DND-41 (cell line): ENCODE results near the gene DEAF1.
"Not testable (repeated sequence)": the region's sequence is repeated elsewhere in the genome, so short reads cannot be mapped to it uniquely, and the experiment has no call there.

Source experiments
- ATAC-seq: fragments of 200-7000 bp; cut with Tn5 transposase; 3 replicates; pipeline ENCODE4 v1.9.1; 2021; ENCODE audit warnings: low read depth; ENCODE audit not compliant: insufficient read depth
- DNase-seq: peaks from one replicate; pipeline ENCODE4 v3.0.0-alpha.2; 2020
- H2AFZ ChIP-seq: 2 replicates; pipeline ENCODE4 v1.6.0; 2012; ENCODE audit warnings: low read depth, low read length
- H3K27ac ChIP-seq: 2 replicates; pipeline ENCODE4 v1.5.1; 2012; ENCODE audit warnings: low read length, inconsistent platforms
- H3K27me3 ChIP-seq: fragments of 200-600 bp; sonication (generic); 2 replicates; pipeline ENCODE4 v1.6.0; 2012; ENCODE audit warnings: low read length, mild to moderate bottlenecking, inconsistent platforms; ENCODE audit not compliant: insufficient read depth, poor library complexity
- H3K36me3 ChIP-seq: 2 replicates; pipeline ENCODE4 v1.5.1; 2012; ENCODE audit warnings: low read length, inconsistent platforms; ENCODE audit not compliant: insufficient read depth
- H3K4me1 ChIP-seq: 2 replicates; pipeline ENCODE4 v1.5.1; 2012; ENCODE audit warnings: mild to moderate bottlenecking, low read length; ENCODE audit not compliant: insufficient read depth
- H3K4me2 ChIP-seq: 2 replicates; pipeline ENCODE4 v1.6.0; 2012; ENCODE audit warnings: mild to moderate bottlenecking, moderate library complexity, low read length, inconsistent platforms; ENCODE audit not compliant: insufficient read depth
- H3K4me3 ChIP-seq, 2 experiments: fragments of 200-600 bp in 1 of 2; shearing (Covaris generic) in 1 of 2; 2 replicates each; pipeline ENCODE4 v1.5.1; 2012 to 2016; ENCODE audit warnings: inconsistent platforms in 2 of 2, low read length in 2 of 2, mild to moderate bottlenecking in 2 of 2, low read depth in 1 of 2, moderate library complexity in 1 of 2
- H3K79me2 ChIP-seq: 2 replicates; pipeline ENCODE4 v1.6.0; 2012; ENCODE audit warnings: low read length, inconsistent platforms; ENCODE audit not compliant: insufficient read depth
- H3K9ac ChIP-seq: 2 replicates; pipeline ENCODE4 v1.6.0; 2012; ENCODE audit warnings: low read depth, mild to moderate bottlenecking, inconsistent platforms, low read length, moderate library complexity
- H3K9me3 ChIP-seq: 2 replicates; pipeline ENCODE4 v1.5.1; 2012; ENCODE audit warnings: low read length, moderate library complexity, mild to moderate bottlenecking, inconsistent platforms; ENCODE audit not compliant: insufficient read depth, severe bottlenecking
- H4K20me1 ChIP-seq: 2 replicates; pipeline ENCODE4 v1.6.0; 2012; ENCODE audit warnings: low read length; ENCODE audit not compliant: insufficient read depth
- CTCF ChIP-seq: IDR thresholded peaks from 2 replicates; pipeline ENCODE4 v1.5.1; 2012; ENCODE audit warnings: borderline replicate concordance, low read length, moderate library complexity, mild to moderate bottlenecking; ENCODE audit not compliant: poor library complexity, severe bottlenecking; ENCODE audit errors: extremely low read depth
- EZH2 ChIP-seq: IDR thresholded peaks from 3 replicates; pipeline ENCODE4 v1.6.1; 2012; ENCODE audit warnings: borderline replicate concordance, low read depth, mild to moderate bottlenecking, moderate library complexity, low read length, inconsistent platforms; ENCODE audit not compliant: severe bottlenecking

DEAF1 gene

GRCh38 chr11:656426-656825 lies 38.6 kb downstream of the DEAF1 start:
- H3K27me3 ChIP-seq: no peaks in the 10 kb centered on the region
- no peak overlapping the region for H3K9ac ChIP-seq
- no peak overlapping the region for H3K27ac ChIP-seq
- TF ChIP-seq EZH2 (no peak), CTCF (no peak)
- ATAC-seq (no peak), DNase-seq (no peak)
- H3K4me1 ChIP-seq: no peaks in the 10 kb centered on the region
- H3K9me3 ChIP-seq: no peaks in the 10 kb centered on the region
- no peaks in the 10 kb centered on the region for H3K79me2 ChIP-seq
- no peak overlapping the region for H3K4me2 ChIP-seq
- no peak overlapping the region for H3K4me3 ChIP-seq
- peaks cover 23% of the 10 kb centered on the region for H4K20me1 ChIP-seq
- no peak overlapping the region for H2AFZ ChIP-seq
- peaks cover 78% of the 10 kb centered on the region for H3K36me3 ChIP-seq

- Histone ChIP-seq H2AFZ (no peak overlapping the region), H3K4me2 (no peak overlapping the region), H3K79me2 (no peaks in the 10 kb centered on the region), H3K9ac (no peak overlapping the region), H3K36me3 (peaks cover 76% of the 10 kb centered on the region), H3K27me3 (no peaks in the 10 kb centered on the region), H3K4me1 (no peaks in the 10 kb centered on the region), H3K27ac (no peak overlapping the region), H3K9me3 (no peaks in the 10 kb centered on the region), H4K20me1 (peaks cover 15% of the 10 kb centered on the region), H3K4me3 (no peak overlapping the region)
- no peak for ATAC-seq
- DNase-seq: no peak
- TF ChIP-seq CTCF: no peak
- no peak for TF ChIP-seq EZH2
Observed at GRCh38 chr11:655036-655726, 39.8 kb downstream of the DEAF1 start.

GRCh38 chr11:654444-654843 lies 40.6 kb downstream of the DEAF1 start:
- H3K36me3 ChIP-seq: peaks cover 76% of the 10 kb centered on the region
- H3K4me3 ChIP-seq, H3K27me3 ChIP-seq, H3K4me1 ChIP-seq, H3K27ac ChIP-seq, DNase-seq, H3K79me2 ChIP-seq, H3K4me2 ChIP-seq, H3K9me3 ChIP-seq, H2AFZ ChIP-seq, H3K9ac ChIP-seq, ATAC-seq: not testable (repeated sequence)
- peaks cover 15% of the 10 kb centered on the region for H4K20me1 ChIP-seq

GRCh38 chr11:653837-654236 lies 41.2 kb downstream of the DEAF1 start:
- DNase-seq (no peak), ATAC-seq (no peak)
- TF ChIP-seq EZH2 (no peak), CTCF (no peak)
- no peaks in the 10 kb centered on the region for H3K27me3 ChIP-seq
- no peaks in the 10 kb centered on the region for H3K79me2 ChIP-seq
- H3K4me3 ChIP-seq: no peak overlapping the region
- H4K20me1 ChIP-seq: peaks cover 15% of the 10 kb centered on the region
- no peaks in the 10 kb centered on the region for H3K4me1 ChIP-seq
- no peak overlapping the region for H3K27ac ChIP-seq
- no peak overlapping the region for H3K9ac ChIP-seq
- no peaks in the 10 kb centered on the region for H3K9me3 ChIP-seq
- H3K4me2 ChIP-seq: no peak overlapping the region
- no peak overlapping the region for H2AFZ ChIP-seq
- H3K36me3 ChIP-seq: peaks cover 75% of the 10 kb centered on the region

GRCh38 chr11:653136-653535 lies 41.9 kb downstream of the DEAF1 start:
- not testable (repeated sequence) for DNase-seq, ATAC-seq

More at GRCh38 chr11:653136-653535, 41.9 kb downstream of the DEAF1 start:
- H3K9me3 ChIP-seq, H3K4me2 ChIP-seq, H3K4me1 ChIP-seq, H3K79me2 ChIP-seq, H3K4me3 ChIP-seq, H3K9ac ChIP-seq, H3K27ac ChIP-seq, H2AFZ ChIP-seq, H3K27me3 ChIP-seq: not testable (repeated sequence)
- H3K36me3 ChIP-seq: peaks cover 73% of the 10 kb centered on the region
- H4K20me1 ChIP-seq: peaks cover 11% of the 10 kb centered on the region
